Measurements from ENCODE around the gene SYAP1. TPM values are rescaled to one million over a fixed set of nuclear protein-coding genes. Genes with fewer than 3 reads are reported as not detected.

The SYAP1 gene
- total and polyA plus RNA-seq, 10 of the 15 experiments (the other 5 are each of a cell fraction or from before 2014, with no cell fraction given), result 5.9 to 29.9 (median 16.2) TPM

DNA sequence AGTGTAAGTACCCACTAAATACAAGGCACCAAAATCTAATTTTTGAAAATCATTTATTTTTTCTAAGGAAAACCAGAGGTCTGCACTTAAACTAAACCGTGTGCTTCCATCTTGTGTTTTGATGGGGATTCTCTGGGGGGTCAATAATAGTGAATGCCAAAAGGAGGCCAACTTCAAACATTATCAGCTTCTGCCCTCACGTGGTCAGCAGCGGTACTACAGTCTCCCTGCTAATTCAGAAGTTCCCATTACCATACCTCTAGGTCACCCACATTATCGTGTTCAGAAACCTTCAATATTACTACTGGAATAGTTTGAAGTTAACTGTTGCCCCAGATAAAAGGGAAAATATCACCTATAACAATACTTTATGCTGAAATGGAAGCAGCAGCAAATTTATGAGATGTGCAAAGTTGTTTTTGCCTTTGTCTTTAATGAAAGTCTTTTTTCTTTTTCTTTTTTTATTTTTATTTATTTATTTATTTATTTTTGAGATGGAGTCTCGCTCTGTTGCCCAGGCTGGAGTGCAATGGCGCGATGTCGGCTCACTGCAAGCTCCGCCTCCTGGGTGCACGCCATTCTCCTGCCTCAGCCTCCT is 24.2 kb upstream of the SYAP1 start:
- H2AFZ ChIP-seq (ENCODE audit: control insufficient read depth, low read depth, low read length), result no peak overlapping the region
- H3K4me3 ChIP-seq, result no peak overlapping the region
- SMC1A ChIA-PET (ENCODE audit: uncharacterized antibody, unreplicated experiment), result interaction anchor here (1.0 kb wide), 1 partner anchor 12 kb away, joined by 4 read pairs; no protein-coding TSS in a partner anchor
- no peaks in the 10 kb centered on the region for H3K79me2 ChIP-seq (ENCODE audit: control insufficient read depth, insufficient read depth, low read length)
- no peaks in the 10 kb centered on the region for H3K36me3 ChIP-seq (ENCODE audit: control insufficient read depth in 2 of 2, insufficient read depth in 2 of 2, low read length in 1 of 2)
- POLR2A ChIA-PET, result interaction anchor here (0.6 kb wide), 1 partner anchor 8 kb away, joined by 3 read pairs; no protein-coding TSS in a partner anchor
- H3K27ac ChIP-seq (ENCODE audit: control insufficient read depth, insufficient read depth), result no peak overlapping the region
- CTCF ChIA-PET, result interaction anchor here (0.5 to 3.2 kb wide), 8 partner anchors 8 to 408 kb away, joined by 3 to 19 read pairs (median 4); no protein-coding TSS in a partner anchor
- WGBS (ENCODE audit: insufficient coverage, insufficient replicate concordance, low lambda C conversion rate, missing lambda C conversion rate), result 38% methylated on average over 10 of the region's 10 CpGs
- no peaks in the 10 kb centered on the region for H3K9me3 ChIP-seq (replicated peaks; ENCODE audit: control insufficient read depth, insufficient read depth, low read length)
- H3K9ac ChIP-seq (ENCODE audit: control insufficient read depth, insufficient read depth, low read length), result no peak overlapping the region
- H4K20me1 ChIP-seq (ENCODE audit: control insufficient read depth, insufficient read depth), result no peaks in the 10 kb centered on the region
- in situ Hi-C loops (cut with MboI), result no loop called here
- RAD21 ChIA-PET (ENCODE audit: unreplicated experiment), result no interaction called here
- H3K27me3 ChIP-seq (replicated peaks in 1 of 2; ENCODE audit: control insufficient read depth in 2 of 2, insufficient read depth in 2 of 2, low read length in 1 of 2), result no peaks in the 10 kb centered on the region
- ATAC-seq (peak; percentile 92), FAIRE-seq (peak; percentile 84), DNase-seq (ENCODE audit: low read depth, low spot score) (no peak)
- H3K4me2 ChIP-seq (ENCODE audit: control insufficient read depth, insufficient read depth), result no peak overlapping the region
- intact Hi-C loops (cut with micrococcal nuclease; ENCODE audit: unreplicated experiment), result loop anchor here (5.0 kb wide), 2 partner anchors 1013 to 1198 kb away; no protein-coding TSS in a partner anchor
- H3K4me1 ChIP-seq (ENCODE audit: control insufficient read depth, insufficient read depth, low read length), result no peaks in the 10 kb centered on the region
- BruUV-seq (replicated peaks), result no TSS peak
- TF ChIP-seq, protein P1, sequence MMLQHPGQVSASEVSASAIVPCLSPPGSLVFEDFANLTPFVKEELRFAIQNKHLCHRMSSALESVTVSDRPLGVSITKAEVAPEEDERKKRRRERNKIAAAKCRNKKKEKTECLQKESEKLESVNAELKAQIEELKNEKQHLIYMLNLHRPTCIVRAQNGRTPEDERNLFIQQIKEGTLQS (IDR thresholded peaks at IDR 0.05; ENCODE audit: borderline replicate concordance, extremely low read depth, low read depth, low read length), result peak; percentile 15; the same call in 1 of the 2 replicates
- TF ChIP-seq, protein P2, sequence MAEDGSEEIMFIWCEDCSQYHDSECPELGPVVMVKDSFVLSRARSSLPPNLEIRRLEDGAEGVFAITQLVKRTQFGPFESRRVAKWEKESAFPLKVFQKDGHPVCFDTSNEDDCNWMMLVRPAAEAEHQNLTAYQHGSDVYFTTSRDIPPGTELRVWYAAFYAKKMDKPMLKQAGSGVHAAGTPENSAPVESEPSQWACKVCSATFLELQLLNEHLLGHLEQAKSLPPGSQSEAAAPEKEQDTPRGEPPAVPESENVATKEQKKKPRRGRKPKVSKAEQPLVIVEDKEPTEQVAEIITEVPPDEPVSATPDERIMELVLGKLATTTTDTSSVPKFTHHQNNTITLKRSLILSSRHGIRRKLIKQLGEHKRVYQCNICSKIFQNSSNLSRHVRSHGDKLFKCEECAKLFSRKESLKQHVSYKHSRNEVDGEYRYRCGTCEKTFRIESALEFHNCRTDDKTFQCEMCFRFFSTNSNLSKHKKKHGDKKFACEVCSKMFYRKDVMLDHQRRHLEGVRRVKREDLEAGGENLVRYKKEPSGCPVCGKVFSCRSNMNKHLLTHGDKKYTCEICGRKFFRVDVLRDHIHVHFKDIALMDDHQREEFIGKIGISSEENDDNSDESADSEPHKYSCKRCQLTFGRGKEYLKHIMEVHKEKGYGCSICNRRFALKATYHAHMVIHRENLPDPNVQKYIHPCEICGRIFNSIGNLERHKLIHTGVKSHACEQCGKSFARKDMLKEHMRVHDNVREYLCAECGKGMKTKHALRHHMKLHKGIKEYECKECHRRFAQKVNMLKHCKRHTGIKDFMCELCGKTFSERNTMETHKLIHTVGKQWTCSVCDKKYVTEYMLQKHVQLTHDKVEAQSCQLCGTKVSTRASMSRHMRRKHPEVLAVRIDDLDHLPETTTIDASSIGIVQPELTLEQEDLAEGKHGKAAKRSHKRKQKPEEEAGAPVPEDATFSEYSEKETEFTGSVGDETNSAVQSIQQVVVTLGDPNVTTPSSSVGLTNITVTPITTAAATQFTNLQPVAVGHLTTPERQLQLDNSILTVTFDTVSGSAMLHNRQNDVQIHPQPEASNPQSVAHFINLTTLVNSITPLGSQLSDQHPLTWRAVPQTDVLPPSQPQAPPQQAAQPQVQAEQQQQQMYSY (CRISPR knock-in tag; IDR thresholded peaks at IDR 0.05), result no peak
- TF ChIP-seq CHD2 (IDR thresholded peaks at IDR 0.05; ENCODE audit: borderline replicate concordance, low read depth, low read length) (no peak), FOS (IDR thresholded peaks at IDR 0.05; ENCODE audit: borderline replicate concordance, extremely low read depth, insufficient read length) (no peak), NFYA (IDR thresholded peaks at IDR 0.05; ENCODE audit: borderline replicate concordance, low read depth, low read length) (no peak), HCFC1 (IDR thresholded peaks at IDR 0.05; ENCODE audit: low read length) (no peak), KDM1A (IDR thresholded peaks at IDR 0.05; ENCODE audit: borderline replicate concordance) (no peak), SRF (IDR thresholded peaks at IDR 0.05; ENCODE audit: low read depth in 2 of 2, low read length in 2 of 2) (no peak), SMC3 (IDR thresholded peaks at IDR 0.05; ENCODE audit: borderline replicate concordance, low read length) (peak; percentile 56; the same call in 1 of the 2 replicates), IKZF2 (IDR thresholded peaks at IDR 0.05) (no peak), RAD21 (IDR thresholded peaks at IDR 0.05; ENCODE audit: insufficient read depth, low read depth, low read length) (peak; percentile 74), NFYB (IDR thresholded peaks at IDR 0.05; ENCODE audit: insufficient read depth, low read depth, low read length) (no peak), DPF2 (IDR thresholded peaks at IDR 0.05) (no peak), CBFB (IDR thresholded peaks at IDR 0.05; ENCODE audit: low read depth) (no peak), ATF7 (IDR thresholded peaks at IDR 0.05; ENCODE audit: low read depth) (no peak)
- TF ChIP-seq, protein P3, sequence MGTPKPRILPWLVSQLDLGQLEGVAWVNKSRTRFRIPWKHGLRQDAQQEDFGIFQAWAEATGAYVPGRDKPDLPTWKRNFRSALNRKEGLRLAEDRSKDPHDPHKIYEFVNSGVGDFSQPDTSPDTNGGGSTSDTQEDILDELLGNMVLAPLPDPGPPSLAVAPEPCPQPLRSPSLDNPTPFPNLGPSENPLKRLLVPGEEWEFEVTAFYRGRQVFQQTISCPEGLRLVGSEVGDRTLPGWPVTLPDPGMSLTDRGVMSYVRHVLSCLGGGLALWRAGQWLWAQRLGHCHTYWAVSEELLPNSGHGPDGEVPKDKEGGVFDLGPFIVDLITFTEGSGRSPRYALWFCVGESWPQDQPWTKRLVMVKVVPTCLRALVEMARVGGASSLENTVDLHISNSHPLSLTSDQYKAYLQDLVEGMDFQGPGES (IDR thresholded peaks at IDR 0.05), result no peak
- TF ChIP-seq, protein P4, sequence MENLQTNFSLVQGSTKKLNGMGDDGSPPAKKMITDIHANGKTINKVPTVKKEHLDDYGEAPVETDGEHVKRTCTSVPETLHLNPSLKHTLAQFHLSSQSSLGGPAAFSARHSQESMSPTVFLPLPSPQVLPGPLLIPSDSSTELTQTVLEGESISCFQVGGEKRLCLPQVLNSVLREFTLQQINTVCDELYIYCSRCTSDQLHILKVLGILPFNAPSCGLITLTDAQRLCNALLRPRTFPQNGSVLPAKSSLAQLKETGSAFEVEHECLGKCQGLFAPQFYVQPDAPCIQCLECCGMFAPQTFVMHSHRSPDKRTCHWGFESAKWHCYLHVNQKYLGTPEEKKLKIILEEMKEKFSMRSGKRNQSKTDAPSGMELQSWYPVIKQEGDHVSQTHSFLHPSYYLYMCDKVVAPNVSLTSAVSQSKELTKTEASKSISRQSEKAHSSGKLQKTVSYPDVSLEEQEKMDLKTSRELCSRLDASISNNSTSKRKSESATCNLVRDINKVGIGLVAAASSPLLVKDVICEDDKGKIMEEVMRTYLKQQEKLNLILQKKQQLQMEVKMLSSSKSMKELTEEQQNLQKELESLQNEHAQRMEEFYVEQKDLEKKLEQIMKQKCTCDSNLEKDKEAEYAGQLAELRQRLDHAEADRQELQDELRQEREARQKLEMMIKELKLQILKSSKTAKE (IDR thresholded peaks at IDR 0.05; ENCODE audit: low read depth, poor library complexity, severe bottlenecking), result no peak
